ENCODE measurements around the gene WDR35.

WDR35 gene

GRCh38 chr2:20008703-20009102 lies 18.8 kb upstream of the WDR35 start:
- DNase-seq: no peak

DNA sequence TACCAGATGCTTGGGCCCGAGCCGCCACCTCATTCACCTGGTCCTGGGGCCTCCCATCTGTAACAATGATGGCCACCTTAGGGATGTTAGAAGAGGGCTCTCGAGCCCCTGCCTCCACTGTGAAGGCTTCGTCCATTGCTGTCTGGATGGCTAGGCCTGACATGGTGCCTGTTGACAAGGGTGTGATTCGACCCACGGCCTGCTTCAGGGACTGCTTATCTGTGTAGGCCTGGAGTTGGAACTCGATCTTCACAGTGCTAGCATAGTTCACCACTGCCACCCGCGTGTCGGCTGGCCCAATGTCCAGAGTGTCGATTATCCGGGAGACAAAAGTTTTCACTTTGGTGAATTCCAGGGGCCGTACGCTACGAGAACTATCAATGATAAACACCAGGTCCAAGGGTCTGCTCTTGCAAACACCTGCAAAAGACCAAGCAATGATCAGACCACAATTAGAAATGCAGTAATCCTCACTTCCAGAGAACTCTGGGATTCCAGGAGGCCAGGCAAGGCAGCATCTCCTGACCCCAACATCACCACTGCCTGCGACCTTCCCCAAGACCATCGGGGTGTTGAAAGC lies 16.1 kb upstream of the WDR35 start:
- no peak for DNase-seq

DNA sequence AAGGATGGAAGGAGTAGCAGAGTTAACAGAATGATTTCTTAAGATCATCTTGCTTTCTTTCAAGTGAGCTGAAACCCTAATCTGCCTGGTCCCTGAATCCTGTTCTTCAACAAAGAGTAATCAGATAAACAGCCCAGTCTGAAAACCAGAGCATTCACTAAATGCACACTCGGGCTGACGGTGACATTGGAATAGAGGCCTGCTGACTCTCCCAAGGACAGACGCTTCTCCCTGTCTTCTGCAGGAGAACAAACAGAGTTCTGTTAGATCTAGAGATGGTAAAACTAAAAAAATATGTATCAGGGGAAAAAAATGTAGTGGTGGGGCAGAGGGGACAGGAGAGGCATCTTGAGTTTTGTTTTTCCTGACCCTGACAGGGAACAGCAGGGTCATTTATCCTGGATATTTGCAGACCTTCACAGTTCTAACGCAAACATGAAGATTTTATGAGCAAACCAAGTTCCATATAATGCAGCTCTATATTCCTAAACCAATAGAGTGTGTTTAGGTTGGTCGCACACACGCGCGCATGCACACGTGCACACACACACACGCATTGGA lies 15.2 kb upstream of the WDR35 start:
- DNase-seq: no peak

GRCh38 chr2:20001361-20001863 lies 11.5 kb upstream of the WDR35 start:
- DNase-seq: no peak

- DNase-seq: no peak
Measured at GRCh38 chr2:19993731-19994130, 3.8 kb upstream of the WDR35 start.

- no peak for DNase-seq
Measured at GRCh38 chr2:19991895-19992294, 2.0 kb upstream of the WDR35 start.

- no peak for DNase-seq
Measured at GRCh38 chr2:19990416-19990728, 467 bp upstream of the WDR35 start.

GRCh38 chr2:19989342-19989666 lies 601 bp downstream of the WDR35 start:
- no peak for DNase-seq

- no peak for DNase-seq
Measured at GRCh38 chr2:19988600-19988999, 1.3 kb downstream of the WDR35 start.

DNA sequence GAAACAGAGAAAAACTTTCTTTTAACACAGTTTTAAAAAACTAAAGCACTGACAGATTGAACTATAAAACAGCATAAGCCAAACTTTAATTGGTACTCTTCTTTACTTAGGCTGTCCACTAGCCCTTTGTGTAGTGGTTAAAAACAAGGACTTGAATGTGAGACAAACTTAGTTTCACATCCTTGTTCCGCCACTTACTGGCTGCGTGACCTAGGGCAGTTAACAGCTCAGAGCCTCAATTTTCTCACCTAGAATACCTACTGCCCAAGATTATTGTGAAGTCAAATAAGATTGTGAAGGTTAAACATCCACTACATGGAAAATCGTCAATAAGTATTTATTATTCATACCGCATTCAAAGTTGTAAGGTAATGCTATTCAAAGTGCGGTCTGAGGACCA lies 2.0 kb downstream of the WDR35 start:
- DNase-seq: peak; percentile 15

DNA sequence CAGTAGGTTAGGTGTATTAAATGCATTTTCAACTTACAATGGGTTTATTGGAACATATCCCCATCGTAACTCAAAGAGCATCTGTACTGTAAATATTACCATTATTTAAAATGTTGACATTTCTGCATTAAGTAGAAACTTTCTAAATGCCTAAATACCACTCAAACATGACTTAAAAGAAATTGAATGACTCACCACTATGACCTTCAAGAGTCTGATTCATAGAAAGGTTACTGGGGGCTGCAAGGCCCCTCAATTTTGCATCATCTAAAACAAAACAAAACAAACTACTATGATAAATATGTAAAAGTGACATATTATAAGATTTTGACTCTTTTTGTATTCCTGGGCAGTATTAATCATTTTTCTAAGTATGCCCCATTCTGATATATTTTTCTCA lies 7.6 kb downstream of the WDR35 start:
- no peak for DNase-seq

- no peak for DNase-seq
Measured at GRCh38 chr2:19979932-19980331, 10.0 kb downstream of the WDR35 start.

- DNase-seq: no peak
Measured at GRCh38 chr2:19973466-19973865, 16.4 kb downstream of the WDR35 start.

GRCh38 chr2:19971691-19972090 lies 18.2 kb downstream of the WDR35 start:
- DNase-seq: no peak

GRCh38 chr2:19963386-19963785 lies 26.5 kb downstream of the WDR35 start:
- no peak for DNase-seq

DNA sequence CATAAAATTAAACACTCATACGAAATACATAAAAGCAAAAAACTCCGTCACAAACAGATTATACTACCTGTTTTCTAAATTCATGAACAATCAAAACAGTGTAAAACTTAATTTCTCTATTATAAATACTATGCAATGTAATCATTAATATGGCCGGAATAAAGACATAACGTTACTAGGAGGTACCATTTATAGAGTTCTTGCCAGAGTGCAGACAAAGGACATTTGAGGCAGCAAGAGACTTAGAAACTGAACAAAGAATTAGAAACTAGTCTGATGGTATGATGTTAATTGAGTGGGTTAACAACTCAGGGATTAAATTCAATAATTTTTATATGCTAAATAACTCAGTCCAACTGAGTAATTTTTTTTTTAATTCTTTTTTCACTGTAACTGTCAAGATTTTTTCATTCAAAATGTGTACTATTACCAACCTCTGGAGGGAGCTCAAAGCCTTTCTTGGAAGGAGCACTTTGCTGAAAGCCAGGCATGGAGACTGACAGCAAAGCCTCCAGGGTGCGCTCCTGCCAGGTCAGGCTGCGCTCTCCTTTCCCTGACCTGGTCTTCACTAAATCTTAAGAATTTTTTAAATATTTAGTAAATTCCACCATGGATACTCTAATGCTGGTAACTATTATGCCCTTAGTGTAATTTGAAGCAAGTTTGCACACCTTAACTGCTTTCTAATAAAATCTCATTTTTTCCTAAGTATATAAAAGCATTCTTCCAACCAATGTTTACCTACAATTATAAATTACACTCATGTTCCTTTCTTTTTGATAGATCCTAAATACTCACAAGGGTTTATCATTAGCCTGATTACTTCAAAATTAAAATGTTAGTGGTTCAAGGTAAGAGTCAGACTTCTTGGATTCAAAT lies 34.1 kb downstream of the WDR35 start:
- DNase-seq: peak; percentile 69

DNA sequence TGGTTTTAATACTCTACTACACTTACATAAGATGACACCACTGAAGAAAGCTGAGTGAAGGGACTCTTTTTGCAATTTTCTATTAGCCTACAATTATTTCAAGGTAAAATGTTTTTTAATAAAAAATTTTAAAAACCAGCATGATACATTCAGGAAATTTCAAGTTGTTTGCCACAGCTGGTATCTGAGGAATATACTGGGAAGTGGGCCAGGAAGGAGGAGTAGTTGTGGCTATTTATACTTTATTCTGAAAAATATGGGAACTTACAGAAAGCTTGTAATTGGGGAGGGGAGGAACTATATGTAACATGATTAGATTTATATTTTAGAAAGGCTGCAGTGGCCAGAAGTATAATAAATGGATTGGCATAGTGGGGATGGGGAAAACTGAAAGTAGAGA lies 40.8 kb downstream of the WDR35 start:
- DNase-seq: no peak

- DNase-seq: no peak
Measured at GRCh38 chr2:19947184-19947940, 42.5 kb downstream of the WDR35 start.

- no peak for DNase-seq
Measured at GRCh38 chr2:19944205-19944845, 45.6 kb downstream of the WDR35 start.

GRCh38 chr2:19943189-19943588 lies 46.7 kb downstream of the WDR35 start:
- no peak for DNase-seq

GRCh38 chr2:19942199-19942598 lies 47.7 kb downstream of the WDR35 start:
- no peak for DNase-seq

- no peak for DNase-seq
Measured at GRCh38 chr2:19937004-19937403, 52.9 kb downstream of the WDR35 start.

DNA sequence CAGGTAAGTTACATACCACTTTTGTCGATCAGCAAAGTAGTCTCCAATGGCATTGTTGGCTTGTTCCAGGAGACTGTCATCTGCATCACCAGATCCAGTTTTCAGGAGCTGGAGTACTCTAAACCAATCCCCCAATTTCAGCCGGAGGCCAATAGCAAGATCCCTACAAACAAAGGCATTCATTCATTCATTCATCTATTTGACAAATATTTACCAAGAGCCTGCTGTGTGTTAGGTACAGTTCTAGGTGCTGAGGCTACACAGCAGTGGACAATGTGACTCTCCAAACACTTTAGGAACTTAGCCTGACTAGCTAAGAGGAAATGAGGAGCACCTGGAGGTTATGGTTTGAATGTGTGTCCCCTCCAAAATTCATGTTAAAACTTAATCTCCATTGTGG lies 53.7 kb downstream of the WDR35 start:
- DNase-seq: no peak
